ENCODE data around the gene INTS6.

The INTS6 gene

DNA sequence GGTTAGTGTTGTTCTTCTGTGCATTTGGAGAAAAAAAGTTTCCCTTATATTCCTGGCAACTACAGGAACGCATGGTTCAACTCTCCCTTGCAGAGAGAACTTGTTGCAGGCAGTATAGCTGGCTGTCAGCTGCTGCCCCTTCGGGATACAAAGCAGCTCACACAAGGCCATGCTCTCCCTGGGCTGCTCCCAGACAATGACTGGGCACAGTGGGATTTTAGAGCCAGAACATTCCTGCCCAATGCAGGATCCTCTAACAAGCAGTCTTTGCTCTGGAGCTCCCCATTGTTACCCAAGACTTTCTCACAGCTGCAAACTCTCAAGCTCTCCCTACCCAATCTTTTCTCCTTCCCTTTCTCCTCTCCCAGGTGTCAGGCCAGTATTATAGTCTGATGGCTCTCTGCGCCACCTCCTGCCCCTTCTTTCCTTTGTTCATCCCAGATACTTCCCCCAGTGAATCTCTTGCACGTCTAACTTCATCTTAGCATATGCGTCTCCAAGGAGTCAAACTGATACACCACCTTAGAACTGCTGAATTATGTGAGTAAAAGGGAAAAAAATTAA is 140.8 kb downstream of the INTS6 start:
- DNase-seq: no peak
